Endothelial cell (in vitro differentiated cells): ENCODE results near the gene PTCRA. TPM values are rescaled to one million over a fixed set of nuclear protein-coding genes. Genes with fewer than 3 reads are reported as not detected.

Source experiments
- DNase-seq: peaks from one replicate; pipeline ENCODE4 v3.0.0; 2021; ENCODE audit warnings: low spot score
- H3K27ac Mint-ChIP-seq: one replicate; pipeline ENCODE4 v1.8.0; 2021; ENCODE audit warnings: mixed read lengths, inconsistent platforms; ENCODE audit not compliant: unreplicated experiment
- H3K27me3 Mint-ChIP-seq: one replicate; pipeline ENCODE4 v1.8.0; 2021; ENCODE audit warnings: mild to moderate bottlenecking, moderate library complexity, mixed read lengths, inconsistent platforms; ENCODE audit not compliant: unreplicated experiment
- H3K36me3 Mint-ChIP-seq: one replicate; pipeline ENCODE4 v1.8.0; 2021; ENCODE audit warnings: mild to moderate bottlenecking, low read depth, mixed read lengths, inconsistent platforms; ENCODE audit not compliant: unreplicated experiment
- H3K4me1 Mint-ChIP-seq: one replicate; pipeline ENCODE4 v1.8.0; 2021; ENCODE audit warnings: mild to moderate bottlenecking, mixed read lengths, inconsistent platforms; ENCODE audit not compliant: unreplicated experiment
- H3K4me3 Mint-ChIP-seq: one replicate; pipeline ENCODE4 v1.8.0; 2021; ENCODE audit warnings: mild to moderate bottlenecking, mixed read lengths, inconsistent platforms; ENCODE audit not compliant: unreplicated experiment
- H3K9me3 Mint-ChIP-seq: one replicate; pipeline ENCODE4 v1.8.0; 2021; ENCODE audit warnings: mixed read lengths, inconsistent platforms; ENCODE audit not compliant: unreplicated experiment
- CTCF ChIP-seq: fragments of 200-600 bp; sonication (generic); IDR thresholded peaks from one replicate; pipeline ENCODE4 v1.5.0; 2021; ENCODE audit warnings: antibody characterized with exemption; ENCODE audit not compliant: unreplicated experiment
- long read RNA-seq: library from polyadenylated mRNA; unstranded; transcript quantifications from one replicate; pipeline ENCODE4 v2.0.0, GENCODE V29; 2020; ENCODE audit not compliant: unreplicated experiment
- total RNA-seq: library from RNA; stranded (reverse); fragmentation: NEBNext Ultra II Directional; extraction: Animal tissue kit (Norgen Biotek cat#: 25700); gene quantifications from one replicate; pipeline ENCODE4 v1.2.1, GENCODE V29; 2021; ENCODE audit not compliant: unreplicated experiment

The PTCRA gene, protein sequence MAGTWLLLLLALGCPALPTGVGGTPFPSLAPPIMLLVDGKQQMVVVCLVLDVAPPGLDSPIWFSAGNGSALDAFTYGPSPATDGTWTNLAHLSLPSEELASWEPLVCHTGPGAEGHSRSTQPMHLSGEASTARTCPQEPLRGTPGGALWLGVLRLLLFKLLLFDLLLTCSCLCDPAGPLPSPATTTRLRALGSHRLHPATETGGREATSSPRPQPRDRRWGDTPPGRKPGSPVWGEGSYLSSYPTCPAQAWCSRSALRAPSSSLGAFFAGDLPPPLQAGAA
- total RNA-seq = not detected
- long read RNA-seq, partial matches to known transcripts = 1 of 1 reads
- long read RNA-seq, other reads (novel, unspliced or antisense) = 0 of 1 reads

GRCh38 chr6:42915732-42916131 is at the start of gene PTCRA:
Gene PTCRA, plus strand, starts transcription at chr6:42916053. Its CDS starts 17 bp downstream, at chr6:42916070.
- Mint-ChIP-seq H3K27ac (no peak within 1 kb of the TSS), H3K36me3 (no peaks in the 10 kb centered on the region), H3K9me3 (no peaks in the 10 kb centered on the region), H3K27me3 (peaks cover 2% of the 10 kb centered on the region), H3K4me1 (peaks cover 4% of the 10 kb centered on the region), H3K4me3 (no peak within 1 kb of the TSS)
- TF ChIP-seq CTCF = no peak
- no peak for DNase-seq

GRCh38 chr6:42870145-42870936 is 45.5 kb upstream of the PTCRA start:
- DNase-seq = no peak
- Mint-ChIP-seq H3K9me3 (no peaks in the 10 kb centered on the region), H3K27me3 (no peaks in the 10 kb centered on the region), H3K36me3 (no peaks in the 10 kb centered on the region), H3K4me3 (no peak overlapping the region), H3K27ac (no peak overlapping the region), H3K4me1 (peaks cover 3% of the 10 kb centered on the region)
- TF ChIP-seq CTCF = no peak

DNA sequence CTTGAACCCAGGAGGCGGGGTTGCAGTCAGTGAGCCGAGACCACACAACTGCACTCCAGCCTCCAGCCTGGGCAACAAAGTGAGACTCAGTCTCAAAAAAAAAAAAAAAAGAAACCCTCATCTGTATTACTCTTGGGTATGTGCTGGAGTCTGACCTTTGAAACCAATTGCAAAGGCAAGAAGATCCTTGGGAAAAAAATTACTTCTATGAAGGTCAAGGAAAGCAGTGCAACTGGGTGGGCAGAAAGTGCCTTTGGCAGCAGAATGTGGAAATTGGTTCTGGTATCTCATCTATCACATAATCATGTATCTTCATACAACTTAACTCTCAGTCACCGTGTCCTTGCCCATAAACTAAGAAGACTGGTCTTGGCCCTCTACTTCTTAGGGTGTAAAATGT is 44.1 kb upstream of the PTCRA start:
- Mint-ChIP-seq H3K4me3 (no peak overlapping the region), H3K36me3 (no peaks in the 10 kb centered on the region), H3K27ac (no peak overlapping the region), H3K4me1 (peaks cover 3% of the 10 kb centered on the region), H3K9me3 (no peaks in the 10 kb centered on the region), H3K27me3 (no peaks in the 10 kb centered on the region)
- DNase-seq = no peak
- TF ChIP-seq CTCF = no peak

DNA sequence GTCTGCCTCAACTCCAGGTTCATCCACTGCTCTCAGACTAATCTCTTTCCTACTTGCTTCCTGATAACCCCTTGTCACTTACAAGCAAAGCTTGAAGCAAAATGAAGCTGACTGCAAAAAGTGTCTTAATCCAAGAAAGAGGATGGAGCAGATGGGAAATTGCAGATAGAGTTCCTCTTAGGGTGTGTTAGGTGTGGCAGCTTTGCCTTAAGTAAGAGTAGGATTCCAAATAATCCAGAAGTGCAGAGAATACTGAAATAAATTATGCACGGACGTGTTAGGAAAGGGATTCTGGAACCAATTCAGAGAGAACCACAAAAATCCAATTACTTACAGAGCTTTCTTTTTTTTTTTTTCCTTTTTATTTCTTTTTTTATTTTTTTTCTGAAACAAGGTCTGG is 42.5 kb upstream of the PTCRA start:
- Mint-ChIP-seq H3K9me3 (no peaks in the 10 kb centered on the region), H3K4me3 (no peak overlapping the region), H3K27ac (no peak overlapping the region), H3K4me1 (peaks cover 3% of the 10 kb centered on the region), H3K27me3 (no peaks in the 10 kb centered on the region), H3K36me3 (no peaks in the 10 kb centered on the region)
- no peak for DNase-seq
- no peak for TF ChIP-seq CTCF

DNA sequence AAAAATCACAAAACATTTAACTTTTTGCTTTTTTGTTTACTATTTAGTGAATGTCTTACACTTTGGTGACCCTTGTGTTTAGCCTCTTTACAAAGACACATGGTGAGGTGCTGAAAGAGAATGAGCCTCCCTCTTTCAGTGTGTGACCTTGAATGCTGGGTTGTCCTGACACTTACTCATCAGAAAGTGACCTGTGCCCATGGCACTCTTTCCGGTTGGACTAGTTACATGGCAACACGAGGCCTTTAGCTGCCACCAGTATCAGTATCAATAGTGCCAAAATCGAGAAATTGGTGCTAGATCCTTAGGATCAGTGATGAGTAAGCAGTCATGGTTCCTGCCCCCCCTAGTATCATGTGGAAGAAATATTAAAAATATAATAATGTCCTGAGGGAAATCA is 38.2 kb upstream of the PTCRA start:
- Mint-ChIP-seq H3K4me1 (peaks cover 11% of the 10 kb centered on the region), H3K27me3 (peaks cover 3% of the 10 kb centered on the region), H3K36me3 (no peaks in the 10 kb centered on the region), H3K4me3 (no peak overlapping the region), H3K9me3 (no peaks in the 10 kb centered on the region), H3K27ac (no peak overlapping the region)
- no peak for TF ChIP-seq CTCF
- no peak for DNase-seq
